NB4 (cell line): Measurements from ENCODE around the gene FAM216A.

Experiments used
- DNase-seq: peaks from one replicate; pipeline ENCODE4 v3.0.0; 2010; ENCODE audit warnings: low read depth
- H3K4me3 ChIP-seq: one replicate; pipeline ENCODE4 v1.5.1; 2011; ENCODE audit warnings: mild to moderate bottlenecking, low read depth, low read length, moderate library complexity
- CTCF ChIP-seq: IDR thresholded peaks from one replicate; pipeline ENCODE4 v1.5.1; 2012; ENCODE audit warnings: low read depth, low read length
- MAX ChIP-seq: IDR thresholded peaks from 2 replicates; pipeline ENCODE4 v1.6.1; 2011; ENCODE audit warnings: low read depth, low read length
- MYC ChIP-seq: IDR thresholded peaks from 2 replicates; pipeline ENCODE4 v1.6.1; 2011; ENCODE audit warnings: low read depth, low read length
- POLR2A ChIP-seq: IDR thresholded peaks from 2 replicates; pipeline ENCODE4 v1.6.1; 2011; ENCODE audit warnings: mild to moderate bottlenecking; ENCODE audit not compliant: insufficient read length; ENCODE audit errors: extremely low read depth

Gene FAM216A

GRCh38 chr12:110431957-110432587 lies 36.6 kb upstream of the FAM216A start:
- peak overlapping the region; percentile 52 for H3K4me3 ChIP-seq
- TF ChIP-seq MYC (no peak), CTCF (no peak), POLR2A (no peak), MAX (no peak)
- DNase-seq, result no peak

- no peak for DNase-seq
- H3K4me3 ChIP-seq, result no peak overlapping the region
- TF ChIP-seq MAX (no peak), CTCF (no peak), POLR2A (no peak), MYC (no peak)
Measured at GRCh38 chr12:110436231-110436630, 32.4 kb upstream of the FAM216A start.

- H3K4me3 ChIP-seq, result no peak overlapping the region
- TF ChIP-seq MYC (no peak), POLR2A (no peak), CTCF (no peak), MAX (no peak)
- DNase-seq, result no peak
Measured at GRCh38 chr12:110444455-110444854, 24.2 kb upstream of the FAM216A start.

- peak; percentile 99 for DNase-seq
- TF ChIP-seq CTCF, result peak; percentile 93
- TF ChIP-seq POLR2A, result peak; percentile 73
- TF ChIP-seq MYC, result peak; percentile 84
- TF ChIP-seq MAX, result peak; percentile 60; the same call in 1 of the 2 replicates
- H3K4me3 ChIP-seq, result peak within 1 kb of the TSS; percentile 90
Measured at GRCh38 chr12:110449799-110450497, 18.7 kb upstream of the FAM216A start, which contains the start of gene ARPC3. ARPC3 (minus strand) TSS chr12:110450337; CDS start chr12:110450260, 77 bp downstream.

GRCh38 chr12:110451263-110451662 lies 17.4 kb upstream of the FAM216A start:
- TF ChIP-seq POLR2A (no peak), CTCF (no peak), MYC (no peak), MAX (no peak)
- DNase-seq, result no peak
- H3K4me3 ChIP-seq, result no peak overlapping the region
